H1 (cell line): ENCODE data around the gene GHRL. TPM values are rescaled to one million over a fixed set of nuclear protein-coding genes. Genes with fewer than 3 reads are reported as not detected.

Experiments used
- CTCF ChIA-PET: fragments of 300-600 bp; sonication (Branson Sonifier 250); formaldehyde crosslinking; loops from one replicate; lab custom pipeline; 2021; ENCODE audit not compliant: partially characterized antibody; lab: Charles Lee
- POLR2A ChIA-PET: fragments of 300-600 bp; sonication (Branson Sonifier 250); formaldehyde crosslinking; loops from one replicate; lab custom pipeline; 2021; ENCODE audit warnings: inconsistent platforms; ENCODE audit not compliant: partially characterized antibody; lab: Charles Lee
- DNase-seq, 2 experiments: peaks; one replicate each; pipeline versions ENCODE4 v3.0.0 to v3.0.0-alpha.2; 2010 to 2022; ENCODE audit warnings: low spot score in 2 of 2, low read depth in 1 of 2, mixed read lengths in 1 of 2
- FAIRE-seq: peaks from 2 replicates; lab custom pipeline; 2011; peaks lifted over from hg19 to GRCh38; lab: Jason Lieb, UNC
- H2AFZ ChIP-seq: 2 replicates; pipeline ENCODE4 v1.8.1; 2012; ENCODE audit warnings: low read length, inconsistent platforms
- H2AK5ac ChIP-seq: 2 replicates; pipeline ENCODE4 v1.6.1; 2013; ENCODE audit warnings: low read depth, low read length
- H2BK120ac ChIP-seq: replicated peaks from 2 replicates; pipeline ENCODE3; 2013; ENCODE audit warnings: low read depth, low read length, inconsistent platforms
- H2BK12ac ChIP-seq: 2 replicates; pipeline ENCODE4 v1.6.1; 2013; ENCODE audit warnings: low read depth, low read length
- H2BK15ac ChIP-seq: 2 replicates; pipeline ENCODE4 v1.6.1; 2013; ENCODE audit warnings: low read length
- H2BK20ac ChIP-seq: 2 replicates; pipeline ENCODE4 v1.6.1; 2013; ENCODE audit warnings: low read length
- H2BK5ac ChIP-seq: 2 replicates; pipeline ENCODE4 v1.6.1; 2013; ENCODE audit warnings: low read depth, low read length
- H3K14ac ChIP-seq: 2 replicates; pipeline ENCODE4 v1.6.1; 2013; ENCODE audit warnings: inconsistent platforms; ENCODE audit not compliant: insufficient read length
- H3K18ac ChIP-seq: 2 replicates; pipeline ENCODE4 v1.6.1; 2013; ENCODE audit warnings: low read length; ENCODE audit errors: extremely low read depth
- H3K23ac ChIP-seq: 2 replicates; pipeline ENCODE4 v1.6.1; 2013; ENCODE audit warnings: inconsistent platforms; ENCODE audit not compliant: insufficient read length
- H3K23me2 ChIP-seq: 2 replicates; pipeline ENCODE4 v1.6.1; 2013; ENCODE audit warnings: low read depth, low read length
- H3K27ac ChIP-seq: 2 replicates; pipeline ENCODE4 v1.6.1; 2011; ENCODE audit warnings: low read depth, low read length, inconsistent platforms
- H3K27me3 ChIP-seq, 4 experiments: replicated peaks in 1 of 4; 1 replicate in 1 of 4; 2 replicates in 3 of 4; pipeline versions ENCODE4 v1.6.1 to v1.8.1; 2011 to 2013; ENCODE audit warnings: low read length in 3 of 4, mild to moderate bottlenecking in 3 of 4, inconsistent platforms in 2 of 4, mixed read lengths in 2 of 4, moderate library complexity in 1 of 4; ENCODE audit not compliant: control insufficient read depth in 3 of 4, insufficient read depth in 3 of 4; ENCODE audit errors: extremely low read depth in 1 of 4
- H3K36me3 ChIP-seq, 4 experiments: 2 replicates each; pipeline versions ENCODE4 v1.6.1 to v1.8.1; 2011 to 2013; ENCODE audit warnings: mild to moderate bottlenecking in 4 of 4, low read length in 3 of 4, moderate library complexity in 2 of 4, control low read depth in 1 of 4, inconsistent platforms in 1 of 4; ENCODE audit not compliant: insufficient read depth in 4 of 4, control insufficient read depth in 2 of 4
- H3K4ac ChIP-seq: replicated peaks from 2 replicates; pipeline ENCODE3; 2013; ENCODE audit warnings: low read length, low read depth, mixed read lengths, inconsistent platforms; ENCODE audit not compliant: insufficient read length
- H3K4me1 ChIP-seq, 4 experiments: replicated peaks in 1 of 4; 1 replicate in 1 of 4; 2 replicates in 3 of 4; pipeline versions ENCODE4 v1.6.1 to v1.8.1; 2011 to 2013; ENCODE audit warnings: low read length in 3 of 4, inconsistent platforms in 2 of 4, mixed read lengths in 1 of 4; ENCODE audit not compliant: insufficient read depth in 4 of 4, control insufficient read depth in 3 of 4
- H3K4me2 ChIP-seq, 2 experiments: 2 replicates each; pipeline versions ENCODE4 v1.6.1 to v1.8.1; 2011 to 2013; ENCODE audit warnings: low read depth in 2 of 2, low read length in 2 of 2, control low read depth in 1 of 2, inconsistent platforms in 1 of 2, mild to moderate bottlenecking in 1 of 2; ENCODE audit not compliant: insufficient read depth in 1 of 2
- H3K4me3 ChIP-seq, 4 experiments: fragments of 200-600, 300-600 bp in 1 of 4; sonication (generic), shearing (Covaris generic), sonication (Bioruptor Twin) in 1 of 4; 2 replicates each; pipeline versions ENCODE4 v1.5.1 to v1.8.1; 2011 to 2016; ENCODE audit warnings: low read length in 4 of 4, low read depth in 3 of 4, control low read depth in 2 of 4, inconsistent platforms in 2 of 4, mild to moderate bottlenecking in 2 of 4, mixed read lengths in 1 of 4, moderate library complexity in 1 of 4; ENCODE audit not compliant: insufficient read depth in 2 of 4; ENCODE audit errors: extremely low read depth in 1 of 4
- H3K56ac ChIP-seq: replicated peaks from 2 replicates; pipeline ENCODE3; 2013; ENCODE audit warnings: low read depth, mild to moderate bottlenecking, mixed read lengths, low read length, inconsistent platforms; ENCODE audit not compliant: insufficient read length
- H3K79me1 ChIP-seq: 2 replicates; pipeline ENCODE4 v1.6.1; 2013; ENCODE audit warnings: low read depth, low read length, control low read depth
- H3K79me2 ChIP-seq, 2 experiments: 2 replicates each; pipeline versions ENCODE4 v1.6.1 to v1.8.1; 2012 to 2013; ENCODE audit warnings: low read length in 2 of 2, mild to moderate bottlenecking in 2 of 2, inconsistent platforms in 1 of 2; ENCODE audit not compliant: insufficient read depth in 2 of 2, control insufficient read depth in 1 of 2
- H3K9ac ChIP-seq, 4 experiments: replicated peaks in 1 of 4; 1 replicate in 1 of 4; 2 replicates in 3 of 4; pipeline versions ENCODE4 v1.6.1 to v1.8.1; 2011 to 2013; ENCODE audit warnings: low read depth in 3 of 4, low read length in 3 of 4, control low read depth in 2 of 4, mild to moderate bottlenecking in 2 of 4, moderate library complexity in 2 of 4, inconsistent platforms in 1 of 4; ENCODE audit errors: extremely low read depth in 1 of 4
- H3K9me3 ChIP-seq, 2 experiments: 2 replicates each; pipeline versions ENCODE4 v1.6.1 to v1.8.1; 2012 to 2013; ENCODE audit warnings: mild to moderate bottlenecking in 2 of 2, moderate library complexity in 2 of 2, control low read depth in 1 of 2, inconsistent platforms in 1 of 2, low read depth in 1 of 2, low read length in 1 of 2, mixed read lengths in 1 of 2; ENCODE audit not compliant: insufficient read depth in 2 of 2
- H4K20me1 ChIP-seq, 2 experiments: replicated peaks in 1 of 2; 2 replicates each; pipeline versions ENCODE3 to v1.8.1; 2011 to 2013; ENCODE audit warnings: inconsistent platforms in 2 of 2, low read length in 2 of 2, mild to moderate bottlenecking in 1 of 2; ENCODE audit not compliant: insufficient read depth in 2 of 2, control insufficient read depth in 1 of 2
- H4K5ac ChIP-seq: 2 replicates; pipeline ENCODE4 v1.6.1; 2013; ENCODE audit warnings: low read length, low read depth, mixed read lengths, inconsistent platforms; ENCODE audit not compliant: insufficient read length
- H4K8ac ChIP-seq: 2 replicates; pipeline ENCODE4 v1.8.0; 2013; ENCODE audit warnings: mild to moderate bottlenecking, moderate library complexity, low read length, inconsistent platforms; ENCODE audit not compliant: insufficient read depth; ENCODE audit errors: extremely low read depth
- H4K91ac ChIP-seq: replicated peaks from 2 replicates; pipeline ENCODE3; 2013; ENCODE audit warnings: low read length, mixed read lengths, inconsistent platforms; ENCODE audit not compliant: insufficient read length
- BRCA1 ChIP-seq: IDR thresholded peaks from 2 replicates; pipeline ENCODE4 v1.6.1; 2012; ENCODE audit warnings: low read depth, low read length, improper control_type of control experiment
- CBX8 ChIP-seq: fragments of 300-800, 300-1000 bp; sonication (generic); IDR thresholded peaks from 2 replicates; pipeline ENCODE4 v1.7.1; 2016; ENCODE audit warnings: low read depth, low read length, borderline replicate concordance
- CTBP2 ChIP-seq: IDR thresholded peaks from 2 replicates; pipeline ENCODE4 v1.7.0; 2011; ENCODE audit warnings: borderline replicate concordance, mild to moderate bottlenecking, moderate library complexity, mixed read lengths, low read length; ENCODE audit not compliant: insufficient read depth, insufficient read length
- FOSL1 ChIP-seq: IDR thresholded peaks from 2 replicates; pipeline ENCODE4 v1.6.1; 2011; ENCODE audit warnings: mild to moderate bottlenecking, low read depth, low read length, moderate library complexity; ENCODE audit not compliant: insufficient read depth
- GTF2F1 ChIP-seq: IDR thresholded peaks from 2 replicates; pipeline ENCODE4 v1.6.1; 2012; ENCODE audit warnings: low read depth, low read length, improper control_type of control experiment, borderline replicate concordance
- JUN ChIP-seq: IDR thresholded peaks from 2 replicates; pipeline ENCODE4 v1.6.1; 2011; ENCODE audit warnings: low read depth, mild to moderate bottlenecking, improper control_type of control experiment, low read length
- KDM4A ChIP-seq: IDR thresholded peaks from one replicate; pipeline ENCODE4 v1.7.1; 2012; ENCODE audit warnings: low read depth, mild to moderate bottlenecking, moderate library complexity, low read length, inconsistent platforms; ENCODE audit not compliant: severe bottlenecking
- MAFK ChIP-seq: IDR thresholded peaks from 2 replicates; pipeline ENCODE4 v1.6.1; 2012; ENCODE audit warnings: low read depth, mild to moderate bottlenecking, improper control_type of control experiment, low read length
- POU5F1 ChIP-seq: IDR thresholded peaks from 2 replicates; pipeline ENCODE4 v1.6.1; 2011; ENCODE audit warnings: low read depth, mild to moderate bottlenecking, low read length, moderate library complexity
- RXRA ChIP-seq: IDR thresholded peaks from 2 replicates; pipeline ENCODE4 v1.6.1; 2011; ENCODE audit warnings: low read depth, mild to moderate bottlenecking, low read length, moderate library complexity; ENCODE audit not compliant: insufficient read depth
- SRF ChIP-seq: IDR thresholded peaks from 2 replicates; pipeline ENCODE4 v1.6.1; 2011; ENCODE audit warnings: mild to moderate bottlenecking, low read depth, low read length, moderate library complexity
- TEAD4 ChIP-seq: IDR thresholded peaks from 2 replicates; pipeline ENCODE4 v1.6.1; 2012; ENCODE audit warnings: low read depth, low read length, inconsistent platforms, mixed read lengths
- USF2 ChIP-seq: IDR thresholded peaks from 2 replicates; pipeline ENCODE4 v1.6.1; 2011; ENCODE audit warnings: low read length, improper control_type of control experiment
- YY1 ChIP-seq: IDR thresholded peaks from 2 replicates; pipeline ENCODE4 v1.6.1; 2011; ENCODE audit warnings: low read depth, mild to moderate bottlenecking, low read length
- WGBS, 2 experiments: shearing (Covaris generic) in 1 of 2; methylation state at CpG; one replicate each; pipeline versions ENCODE4 v1.1.6 to v1.1.7; 2013 to 2015; ENCODE audit warnings: low lambda C conversion rate in 2 of 2, mixed read lengths in 2 of 2, inconsistent platforms in 1 of 2, low coverage in 1 of 2, missing lambda C conversion rate in 1 of 2; ENCODE audit not compliant: insufficient replicate concordance in 2 of 2, insufficient coverage in 1 of 2, insufficient read length in 1 of 2; ENCODE audit errors: extremely low coverage in 1 of 2, missing lambda C conversion rate in 1 of 2; 5-methylcytosine and 5-hydroxymethylcytosine counted together
- polyA plus RNA-seq, 7 experiments: library from polyadenylated mRNA; depleted of rRNA in 3 of 7; stranded (reverse) in 5 of 7; unstranded in 2 of 7; fragments of >200 nt in 5 of 7; fragments of 200-250 nt in 2 of 7; gene quantifications; 1 replicate in 5 of 7; 2 replicates in 1 of 7; 4 replicates in 1 of 7; pipeline versions ENCODE4 v1.2.1 to v1.2.3, GENCODE V29; 2011 to 2013; ENCODE audit warnings: missing spikeins in 2 of 7, mixed read lengths in 2 of 7
- total RNA-seq: library from RNA; stranded (reverse); fragmentation: NEBNext Ultra II Directional; extraction: Animal tissue kit (Norgen Biotek cat#: 25700); gene quantifications from 2 replicates; pipeline ENCODE4 v1.2.1, GENCODE V29; 2021

The GHRL gene
- total and polyA plus RNA-seq, 2 of the 8 experiments (the other 6 are each of a cell fraction or from before 2014, with no cell fraction given): 0.32 to 0.35 TPM

DNA sequence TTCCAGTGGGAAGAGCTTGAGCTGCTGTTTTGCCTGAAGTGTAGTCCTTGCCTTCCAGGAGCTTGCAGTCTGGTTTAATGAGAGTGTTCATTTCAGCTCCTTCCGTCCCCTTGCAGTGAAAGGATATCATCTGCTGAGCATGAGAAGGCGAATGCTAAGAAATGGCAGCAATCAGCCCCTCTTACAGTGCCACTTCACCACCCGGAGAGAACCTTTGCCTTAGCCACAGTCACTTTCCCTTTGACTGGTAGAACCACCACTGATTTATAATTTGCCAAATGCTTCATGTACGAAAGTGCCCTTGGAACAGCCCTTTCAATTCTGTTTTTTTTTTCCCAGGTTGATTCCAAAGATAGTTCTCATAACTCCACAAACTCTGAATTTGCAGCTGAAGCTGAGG is 32.9 kb downstream of the GHRL start:
- 95% methylated on average over 4 of the region's 4 CpGs; no CpG with 5 or more reads in 1 of the 2 experiments for WGBS, 2 experiments
- no peak overlapping the region for H2AK5ac ChIP-seq
- no peak overlapping the region for H2BK12ac ChIP-seq
- H3K23me2 ChIP-seq: no peaks in the 10 kb centered on the region
- no peak for FAIRE-seq
- H3K9ac ChIP-seq: no peak overlapping the region
- no peak overlapping the region for H3K14ac ChIP-seq
- no peak overlapping the region for H2BK15ac ChIP-seq
- H2BK20ac ChIP-seq: no peak overlapping the region
- CTCF ChIA-PET: interaction anchor here (1.1 to 1.3 kb wide), 3 partner anchors 13 to 75 kb away, joined by 3 to 5 read pairs (median 3); no protein-coding TSS in a partner anchor
- no peak overlapping the region for H3K4me3 ChIP-seq
- no peak overlapping the region for H3K27ac ChIP-seq
- H3K36me3 ChIP-seq: peaks cover 2 to 28% (median 12%) of the 10 kb centered on the region in 4 experiments; a peak in 7 of 8 replicates
- H4K5ac ChIP-seq: no peak overlapping the region
- POLR2A ChIA-PET: no interaction called here
- no peaks in the 10 kb centered on the region for H3K9me3 ChIP-seq
- H2BK120ac ChIP-seq: no peak overlapping the region
- H3K23ac ChIP-seq: no peak overlapping the region
- no peak overlapping the region for H3K4ac ChIP-seq
- peaks cover 4% of the 10 kb centered on the region for H3K79me1 ChIP-seq
- no peak overlapping the region for H2BK5ac ChIP-seq
- no peak overlapping the region for H4K91ac ChIP-seq
- H3K27me3 ChIP-seq: no peaks in the 10 kb centered on the region
- DNase-seq: no peak
- no peak overlapping the region for H3K18ac ChIP-seq
- no peak overlapping the region for H4K8ac ChIP-seq
- no peaks in the 10 kb centered on the region; a peak in 2 of 7 replicates for H3K4me1 ChIP-seq
- no peak overlapping the region for H3K4me2 ChIP-seq
- H3K56ac ChIP-seq: no peak overlapping the region
- H3K79me2 ChIP-seq: peaks cover 0 to 18% of the 10 kb centered on the region in 2 experiments; a peak in 2 of 4 replicates
- H4K20me1 ChIP-seq: peaks cover 0 to 1% of the 10 kb centered on the region in 2 experiments
- no peak overlapping the region for H2AFZ ChIP-seq
- no peak for TF ChIP-seq BRCA1
- TF ChIP-seq GTF2F1: no peak
- no peak for TF ChIP-seq CBX8
- no peak for TF ChIP-seq KDM4A
- TF ChIP-seq TEAD4: no peak
- TF ChIP-seq RXRA: no peak
- TF ChIP-seq JUN: no peak
- no peak for TF ChIP-seq YY1
- no peak for TF ChIP-seq SRF
- TF ChIP-seq USF2: no peak
- TF ChIP-seq FOSL1: no peak
- TF ChIP-seq CTBP2: no peak
- TF ChIP-seq MAFK: no peak
- no peak for TF ChIP-seq POU5F1
